GM23338 (cell line): Measurements from ENCODE around the gene CUTC. TPM values are rescaled to one million over a fixed set of nuclear protein-coding genes. Genes with fewer than 3 reads are reported as not detected.

Source experiments
- ATAC-seq: fragments of 200-7000 bp; cut with Tn5 transposase; 3 replicates; pipeline ENCODE4 v1.9.1; 2020
- DNase-seq: peaks from one replicate; pipeline ENCODE4 v3.0.0-alpha.2; 2015; ENCODE audit warnings: low spot score
- H2AFZ ChIP-seq: fragments of 200-600 bp; sonication (generic); 2 replicates; pipeline ENCODE4 v1.8.0; 2016; ENCODE audit warnings: antibody characterized with exemption, mild to moderate bottlenecking, moderate library complexity
- H3F3A ChIP-seq: fragments of 200-600 bp; sonication (generic); replicated peaks from 2 replicates; pipeline ENCODE4 v1.8.0; 2017; ENCODE audit warnings: antibody characterized with exemption, mixed run types, low read depth
- H3K27ac ChIP-seq: fragments of 200-600 bp; sonication (generic); 2 replicates; pipeline ENCODE4 v1.6.1; 2016; ENCODE audit warnings: low read depth
- H3K27me3 ChIP-seq: fragments of 200-600 bp; sonication (generic); 2 replicates; pipeline ENCODE4 v1.8.0; 2016; ENCODE audit warnings: mild to moderate bottlenecking, mixed run types, moderate library complexity; ENCODE audit not compliant: insufficient read depth
- H3K36me3 ChIP-seq: fragments of 200-600 bp; sonication (generic); 2 replicates; pipeline ENCODE4 v1.8.0; 2016; ENCODE audit warnings: mild to moderate bottlenecking; ENCODE audit not compliant: insufficient read depth
- H3K4me1 ChIP-seq: fragments of 200-600 bp; sonication (generic); 2 replicates; pipeline ENCODE4 v1.8.0; 2016; ENCODE audit warnings: mild to moderate bottlenecking, moderate library complexity; ENCODE audit not compliant: insufficient read depth
- H3K4me2 ChIP-seq: fragments of 200-600 bp; sonication (generic); 2 replicates; pipeline ENCODE4 v1.7.1; 2017; ENCODE audit warnings: mixed run types
- H3K4me3 ChIP-seq: fragments of 200-600 bp; sonication (generic); 2 replicates; pipeline ENCODE4 v1.6.1; 2016; ENCODE audit warnings: mixed run types
- H3K79me2 ChIP-seq: fragments of 200-600 bp; sonication (generic); replicated peaks from 2 replicates; pipeline ENCODE4 v1.8.0; 2017; ENCODE audit warnings: mild to moderate bottlenecking; ENCODE audit not compliant: insufficient read depth
- H3K9me2 ChIP-seq: fragments of 200-600 bp; sonication (generic); 2 replicates; pipeline ENCODE4 v1.8.0; 2017; ENCODE audit not compliant: insufficient read depth
- H4K20me1 ChIP-seq: fragments of 200-600 bp; sonication (generic); replicated peaks from 2 replicates; pipeline ENCODE4 v1.8.0; 2017; ENCODE audit warnings: mild to moderate bottlenecking; ENCODE audit not compliant: insufficient read depth
- H3K27ac Mint-ChIP-seq: 2 replicates; pipeline ENCODE4 v1.8.0; 2020; ENCODE audit warnings: inconsistent platforms, mild to moderate bottlenecking, moderate library complexity, mixed read lengths
- H3K27me3 Mint-ChIP-seq: 3 replicates; pipeline ENCODE4 v1.8.0; 2022; ENCODE audit warnings: low read depth, mild to moderate bottlenecking, moderate library complexity, mixed read lengths, inconsistent platforms; ENCODE audit not compliant: insufficient read depth, poor library complexity
- H3K36me3 Mint-ChIP-seq: 3 replicates; pipeline ENCODE4 v1.8.0; 2021; ENCODE audit warnings: low read depth, mild to moderate bottlenecking, inconsistent platforms, moderate library complexity, mixed read lengths
- H3K4me1 Mint-ChIP-seq: 3 replicates; pipeline ENCODE4 v1.8.0; 2020; ENCODE audit warnings: mild to moderate bottlenecking, inconsistent platforms, mixed read lengths
- H3K4me3 Mint-ChIP-seq: 3 replicates; pipeline ENCODE4 v1.8.0; 2021; ENCODE audit warnings: moderate library complexity, mild to moderate bottlenecking, inconsistent platforms, mixed read lengths
- H3K9me3 Mint-ChIP-seq: 3 replicates; pipeline ENCODE4 v1.8.0; 2020; ENCODE audit warnings: moderate library complexity, mild to moderate bottlenecking, inconsistent platforms, mixed read lengths
- CREB1 ChIP-seq: fragments of 250-450 bp; sonication (Bioruptor Pico); IDR thresholded peaks from 2 replicates; pipeline ENCODE4 v1.5.0; 2020; ENCODE audit warnings: low read depth, mild to moderate bottlenecking, moderate library complexity
- EZH2 ChIP-seq: fragments of 200-600 bp; sonication (generic); IDR thresholded peaks from one replicate; pipeline ENCODE4 v1.8.0; 2017; ENCODE audit warnings: antibody characterized with exemption, mild to moderate bottlenecking, low read depth; ENCODE audit not compliant: unreplicated experiment
- EZH2phosphoT487 ChIP-seq: fragments of 200-600 bp; sonication (generic); IDR thresholded peaks from one replicate; pipeline ENCODE4 v1.8.1; 2018; ENCODE audit warnings: antibody characterized with exemption; ENCODE audit not compliant: unreplicated experiment
- JUNB ChIP-seq: IDR thresholded peaks from one replicate; pipeline ENCODE4 v1.6.1; 2016; ENCODE audit warnings: antibody characterized with exemption; ENCODE audit not compliant: unreplicated experiment
- NANOG ChIP-seq: IDR thresholded peaks from 2 replicates; pipeline ENCODE4 v1.6.1; 2016; ENCODE audit warnings: antibody characterized with exemption, borderline replicate concordance
- POLR2AphosphoS5 ChIP-seq: IDR thresholded peaks from 2 replicates; pipeline ENCODE4 v1.6.1; 2016; ENCODE audit warnings: antibody characterized with exemption, low read depth
- STAT1 ChIP-seq: IDR thresholded peaks from one replicate; pipeline ENCODE4 v1.6.1; 2016; ENCODE audit warnings: antibody characterized with exemption; ENCODE audit not compliant: unreplicated experiment
- ZNF114 ChIP-seq: fragments of 250-450 bp; sonication (Bioruptor Pico); IDR thresholded peaks from 2 replicates; pipeline ENCODE4 v1.5.0; 2020; ENCODE audit warnings: mild to moderate bottlenecking, moderate library complexity
- ZNF331 ChIP-seq: fragments of 250-450 bp; sonication (Bioruptor Pico); IDR thresholded peaks from 2 replicates; pipeline ENCODE4 v1.5.0; 2020; ENCODE audit warnings: low read depth, mild to moderate bottlenecking, moderate library complexity
- polyA plus RNA-seq: library from polyadenylated mRNA; unstranded; fragments of >200 nt; fragmentation: Nextera tagmentation; extraction: Ambion mirVana; gene quantifications from 2 replicates; pipeline ENCODE4 v1.2.1, GENCODE V29; 2016
- total RNA-seq: library from RNA; depleted of rRNA; stranded (reverse); fragments of >200 nt; shearing (Covaris generic); gene quantifications from 2 replicates; pipeline ENCODE4 v1.2.3, GENCODE V29; 2014
- TF ChIP-seq, protein P1 (sequence below): fragments of 250-450 bp; sonication (Bioruptor Pico); IDR thresholded peaks from 2 replicates; pipeline ENCODE4 v1.5.0; 2020; ENCODE audit warnings: mild to moderate bottlenecking, moderate library complexity
- TF ChIP-seq, protein P2 (sequence below): IDR thresholded peaks from 2 replicates; pipeline ENCODE4 v1.6.1; 2016; ENCODE audit warnings: antibody characterized with exemption
- TF ChIP-seq, protein P3 (sequence below), 2 experiments: fragments of 200-600 bp in 1 of 2; sonication (generic) in 1 of 2; conservative IDR thresholded peaks; 2 replicates each; pipeline versions ENCODE4 v1.5.1 to v1.6.1; 2016 to 2017; ENCODE audit warnings: antibody characterized with exemption in 2 of 2, low read depth in 2 of 2, mild to moderate bottlenecking in 2 of 2, moderate library complexity in 1 of 2
- TF ChIP-seq, protein P4 (sequence below): IDR thresholded peaks from one replicate; pipeline ENCODE4 v1.6.1; 2018; ENCODE audit warnings: antibody characterized with exemption; ENCODE audit not compliant: unreplicated experiment

CUTC gene
- total and polyA plus RNA-seq, 2 experiments from 2014 or later, result 20.2 to 30.4 TPM

DNA sequence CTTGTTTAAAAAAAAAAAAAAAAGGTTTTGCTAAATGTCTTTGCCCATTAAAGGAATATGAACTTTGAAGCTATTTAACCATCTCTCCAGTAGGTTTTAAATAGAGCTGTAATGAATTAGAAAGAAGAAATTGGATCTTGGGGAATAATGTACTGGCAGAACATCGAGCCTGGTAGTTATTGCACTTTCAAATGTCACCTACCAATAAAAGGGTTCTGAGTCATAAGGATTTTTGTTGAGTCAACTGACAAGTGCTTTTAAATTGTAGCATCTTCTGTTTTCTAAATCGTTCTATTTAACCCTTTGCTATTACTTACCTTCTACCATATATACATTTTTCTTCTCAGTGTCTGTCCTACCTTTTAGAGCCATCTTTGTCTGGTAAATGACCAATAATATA is 10.7 kb downstream of the CUTC start:
- ATAC-seq, result no peak
- Histone ChIP-seq H3K4me3 (no peak overlapping the region), H3K79me2 (peaks cover 4% of the 10 kb centered on the region; the same call in 1 of the 2 replicates), H3F3A (no peaks in the 10 kb centered on the region), H3K36me3 (peaks cover 74% of the 10 kb centered on the region), H2AFZ (no peak overlapping the region), H3K27me3 (no peaks in the 10 kb centered on the region), H3K9me2 (no peaks in the 10 kb centered on the region), H3K4me1 (no peaks in the 10 kb centered on the region), H3K27ac (no peak overlapping the region), H4K20me1 (peaks cover 10% of the 10 kb centered on the region), H3K4me2 (no peak overlapping the region)
- Mint-ChIP-seq H3K4me3 (no peak overlapping the region), H3K4me1 (no peaks in the 10 kb centered on the region), H3K36me3 (peaks cover 75% of the 10 kb centered on the region), H3K27ac (no peak overlapping the region), H3K27me3 (peaks cover 1% of the 10 kb centered on the region), H3K9me3 (no peaks in the 10 kb centered on the region; the same call in 2 of the 3 replicates)
- DNase-seq, result no peak
- TF ChIP-seq, protein P1, sequence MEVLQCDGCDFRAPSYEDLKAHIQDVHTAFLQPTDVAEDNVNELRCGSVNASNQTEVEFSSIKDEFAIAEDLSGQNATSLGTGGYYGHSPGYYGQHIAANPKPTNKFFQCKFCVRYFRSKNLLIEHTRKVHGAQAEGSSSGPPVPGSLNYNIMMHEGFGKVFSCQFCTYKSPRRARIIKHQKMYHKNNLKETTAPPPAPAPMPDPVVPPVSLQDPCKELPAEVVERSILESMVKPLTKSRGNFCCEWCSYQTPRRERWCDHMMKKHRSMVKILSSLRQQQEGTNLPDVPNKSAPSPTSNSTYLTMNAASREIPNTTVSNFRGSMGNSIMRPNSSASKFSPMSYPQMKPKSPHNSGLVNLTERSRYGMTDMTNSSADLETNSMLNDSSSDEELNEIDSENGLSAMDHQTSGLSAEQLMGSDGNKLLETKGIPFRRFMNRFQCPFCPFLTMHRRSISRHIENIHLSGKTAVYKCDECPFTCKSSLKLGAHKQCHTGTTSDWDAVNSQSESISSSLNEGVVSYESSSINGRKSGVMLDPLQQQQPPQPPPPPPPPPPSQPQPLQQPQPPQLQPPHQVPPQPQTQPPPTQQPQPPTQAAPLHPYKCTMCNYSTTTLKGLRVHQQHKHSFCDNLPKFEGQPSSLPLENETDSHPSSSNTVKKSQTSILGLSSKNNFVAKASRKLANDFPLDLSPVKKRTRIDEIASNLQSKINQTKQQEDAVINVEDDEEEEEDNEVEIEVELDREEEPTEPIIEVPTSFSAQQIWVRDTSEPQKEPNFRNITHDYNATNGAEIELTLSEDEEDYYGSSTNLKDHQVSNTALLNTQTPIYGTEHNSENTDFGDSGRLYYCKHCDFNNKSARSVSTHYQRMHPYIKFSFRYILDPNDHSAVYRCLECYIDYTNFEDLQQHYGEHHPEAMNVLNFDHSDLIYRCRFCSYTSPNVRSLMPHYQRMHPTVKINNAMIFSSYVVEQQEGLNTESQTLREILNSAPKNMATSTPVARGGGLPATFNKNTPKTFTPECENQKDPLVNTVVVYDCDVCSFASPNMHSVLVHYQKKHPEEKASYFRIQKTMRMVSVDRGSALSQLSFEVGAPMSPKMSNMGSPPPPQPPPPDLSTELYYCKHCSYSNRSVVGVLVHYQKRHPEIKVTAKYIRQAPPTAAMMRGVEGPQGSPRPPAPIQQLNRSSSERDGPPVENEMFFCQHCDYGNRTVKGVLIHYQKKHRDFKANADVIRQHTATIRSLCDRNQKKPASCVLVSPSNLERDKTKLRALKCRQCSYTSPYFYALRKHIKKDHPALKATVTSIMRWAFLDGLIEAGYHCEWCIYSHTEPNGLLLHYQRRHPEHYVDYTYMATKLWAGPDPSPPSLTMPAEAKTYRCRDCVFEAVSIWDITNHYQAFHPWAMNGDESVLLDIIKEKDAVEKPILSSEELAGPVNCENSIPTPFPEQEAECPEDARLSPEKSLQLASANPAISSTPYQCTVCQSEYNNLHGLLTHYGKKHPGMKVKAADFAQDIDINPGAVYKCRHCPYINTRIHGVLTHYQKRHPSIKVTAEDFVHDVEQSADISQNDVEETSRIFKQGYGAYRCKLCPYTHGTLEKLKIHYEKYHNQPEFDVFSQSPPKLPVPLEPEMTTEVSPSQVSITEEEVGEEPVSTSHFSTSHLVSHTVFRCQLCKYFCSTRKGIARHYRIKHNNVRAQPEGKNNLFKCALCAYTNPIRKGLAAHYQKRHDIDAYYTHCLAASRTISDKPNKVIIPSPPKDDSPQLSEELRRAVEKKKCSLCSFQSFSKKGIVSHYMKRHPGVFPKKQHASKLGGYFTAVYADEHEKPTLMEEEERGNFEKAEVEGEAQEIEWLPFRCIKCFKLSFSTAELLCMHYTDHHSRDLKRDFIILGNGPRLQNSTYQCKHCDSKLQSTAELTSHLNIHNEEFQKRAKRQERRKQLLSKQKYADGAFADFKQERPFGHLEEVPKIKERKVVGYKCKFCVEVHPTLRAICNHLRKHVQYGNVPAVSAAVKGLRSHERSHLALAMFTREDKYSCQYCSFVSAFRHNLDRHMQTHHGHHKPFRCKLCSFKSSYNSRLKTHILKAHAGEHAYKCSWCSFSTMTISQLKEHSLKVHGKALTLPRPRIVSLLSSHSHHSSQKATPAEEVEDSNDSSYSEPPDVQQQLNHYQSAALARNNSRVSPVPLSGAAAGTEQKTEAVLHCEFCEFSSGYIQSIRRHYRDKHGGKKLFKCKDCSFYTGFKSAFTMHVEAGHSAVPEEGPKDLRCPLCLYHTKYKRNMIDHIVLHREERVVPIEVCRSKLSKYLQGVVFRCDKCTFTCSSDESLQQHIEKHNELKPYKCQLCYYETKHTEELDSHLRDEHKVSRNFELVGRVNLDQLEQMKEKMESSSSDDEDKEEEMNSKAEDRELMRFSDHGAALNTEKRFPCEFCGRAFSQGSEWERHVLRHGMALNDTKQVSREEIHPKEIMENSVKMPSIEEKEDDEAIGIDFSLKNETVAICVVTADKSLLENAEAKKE (CRISPR knock-in tag), result no peak
- TF ChIP-seq STAT1 (no peak), POLR2AphosphoS5 (no peak), ZNF331 (CRISPR knock-in tag) (no peak), NANOG (no peak), EZH2phosphoT487 (no peak), ZNF114 (CRISPR knock-in tag) (no peak), EZH2 (no peak), CREB1 (CRISPR knock-in tag) (no peak), JUNB (no peak)
- TF ChIP-seq, protein P2, sequence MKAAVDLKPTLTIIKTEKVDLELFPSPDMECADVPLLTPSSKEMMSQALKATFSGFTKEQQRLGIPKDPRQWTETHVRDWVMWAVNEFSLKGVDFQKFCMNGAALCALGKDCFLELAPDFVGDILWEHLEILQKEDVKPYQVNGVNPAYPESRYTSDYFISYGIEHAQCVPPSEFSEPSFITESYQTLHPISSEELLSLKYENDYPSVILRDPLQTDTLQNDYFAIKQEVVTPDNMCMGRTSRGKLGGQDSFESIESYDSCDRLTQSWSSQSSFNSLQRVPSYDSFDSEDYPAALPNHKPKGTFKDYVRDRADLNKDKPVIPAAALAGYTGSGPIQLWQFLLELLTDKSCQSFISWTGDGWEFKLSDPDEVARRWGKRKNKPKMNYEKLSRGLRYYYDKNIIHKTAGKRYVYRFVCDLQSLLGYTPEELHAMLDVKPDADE, result no peak
- TF ChIP-seq, protein P3, sequence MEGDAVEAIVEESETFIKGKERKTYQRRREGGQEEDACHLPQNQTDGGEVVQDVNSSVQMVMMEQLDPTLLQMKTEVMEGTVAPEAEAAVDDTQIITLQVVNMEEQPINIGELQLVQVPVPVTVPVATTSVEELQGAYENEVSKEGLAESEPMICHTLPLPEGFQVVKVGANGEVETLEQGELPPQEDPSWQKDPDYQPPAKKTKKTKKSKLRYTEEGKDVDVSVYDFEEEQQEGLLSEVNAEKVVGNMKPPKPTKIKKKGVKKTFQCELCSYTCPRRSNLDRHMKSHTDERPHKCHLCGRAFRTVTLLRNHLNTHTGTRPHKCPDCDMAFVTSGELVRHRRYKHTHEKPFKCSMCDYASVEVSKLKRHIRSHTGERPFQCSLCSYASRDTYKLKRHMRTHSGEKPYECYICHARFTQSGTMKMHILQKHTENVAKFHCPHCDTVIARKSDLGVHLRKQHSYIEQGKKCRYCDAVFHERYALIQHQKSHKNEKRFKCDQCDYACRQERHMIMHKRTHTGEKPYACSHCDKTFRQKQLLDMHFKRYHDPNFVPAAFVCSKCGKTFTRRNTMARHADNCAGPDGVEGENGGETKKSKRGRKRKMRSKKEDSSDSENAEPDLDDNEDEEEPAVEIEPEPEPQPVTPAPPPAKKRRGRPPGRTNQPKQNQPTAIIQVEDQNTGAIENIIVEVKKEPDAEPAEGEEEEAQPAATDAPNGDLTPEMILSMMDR (conservative IDR thresholded peaks at IDR 0.05; ENCODE audit: low read depth in 2 of 2), result no peak
- TF ChIP-seq, protein P4, sequence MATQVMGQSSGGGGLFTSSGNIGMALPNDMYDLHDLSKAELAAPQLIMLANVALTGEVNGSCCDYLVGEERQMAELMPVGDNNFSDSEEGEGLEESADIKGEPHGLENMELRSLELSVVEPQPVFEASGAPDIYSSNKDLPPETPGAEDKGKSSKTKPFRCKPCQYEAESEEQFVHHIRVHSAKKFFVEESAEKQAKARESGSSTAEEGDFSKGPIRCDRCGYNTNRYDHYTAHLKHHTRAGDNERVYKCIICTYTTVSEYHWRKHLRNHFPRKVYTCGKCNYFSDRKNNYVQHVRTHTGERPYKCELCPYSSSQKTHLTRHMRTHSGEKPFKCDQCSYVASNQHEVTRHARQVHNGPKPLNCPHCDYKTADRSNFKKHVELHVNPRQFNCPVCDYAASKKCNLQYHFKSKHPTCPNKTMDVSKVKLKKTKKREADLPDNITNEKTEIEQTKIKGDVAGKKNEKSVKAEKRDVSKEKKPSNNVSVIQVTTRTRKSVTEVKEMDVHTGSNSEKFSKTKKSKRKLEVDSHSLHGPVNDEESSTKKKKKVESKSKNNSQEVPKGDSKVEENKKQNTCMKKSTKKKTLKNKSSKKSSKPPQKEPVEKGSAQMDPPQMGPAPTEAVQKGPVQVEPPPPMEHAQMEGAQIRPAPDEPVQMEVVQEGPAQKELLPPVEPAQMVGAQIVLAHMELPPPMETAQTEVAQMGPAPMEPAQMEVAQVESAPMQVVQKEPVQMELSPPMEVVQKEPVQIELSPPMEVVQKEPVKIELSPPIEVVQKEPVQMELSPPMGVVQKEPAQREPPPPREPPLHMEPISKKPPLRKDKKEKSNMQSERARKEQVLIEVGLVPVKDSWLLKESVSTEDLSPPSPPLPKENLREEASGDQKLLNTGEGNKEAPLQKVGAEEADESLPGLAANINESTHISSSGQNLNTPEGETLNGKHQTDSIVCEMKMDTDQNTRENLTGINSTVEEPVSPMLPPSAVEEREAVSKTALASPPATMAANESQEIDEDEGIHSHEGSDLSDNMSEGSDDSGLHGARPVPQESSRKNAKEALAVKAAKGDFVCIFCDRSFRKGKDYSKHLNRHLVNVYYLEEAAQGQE, result no peak
